ENCODE data around the gene VEPH1.
"Not testable (repeated sequence)": the region's sequence is repeated elsewhere in the genome, so short reads cannot be mapped to it uniquely, and the experiment has no call there.

VEPH1 gene

GRCh38 chr3:157335233-157336076 lies 167.8 kb downstream of the VEPH1 start:
- Histone ChIP-seq H3K36me3 (ENCODE audit: control insufficient read depth, insufficient read depth, low read length, severe bottlenecking) (no peaks in the 10 kb centered on the region), H3K4me1 (ENCODE audit: control insufficient read depth, insufficient read depth, low read length) (peaks cover 10% of the 10 kb centered on the region), H3K9me3 (ENCODE audit: control insufficient read depth, low read length) (no peaks in the 10 kb centered on the region), H3K4me3 (ENCODE audit: low read length) (no peak overlapping the region), H3K9ac (ENCODE audit: low read length) (no peak overlapping the region), H3K27me3 (replicated peaks; ENCODE audit: control insufficient read depth, insufficient read depth, low read length) (no peaks in the 10 kb centered on the region)
- DNase-seq (ENCODE audit: low read depth) = peak; percentile 74

- peak; percentile 71 for DNase-seq (ENCODE audit: low read depth)
- H3K27me3 ChIP-seq (replicated peaks; ENCODE audit: control insufficient read depth, insufficient read depth, low read length) = no peaks in the 10 kb centered on the region
- H3K4me1 ChIP-seq (ENCODE audit: control insufficient read depth, insufficient read depth, low read length) = peaks cover 25% of the 10 kb centered on the region
- no peak overlapping the region for H3K4me3 ChIP-seq (ENCODE audit: low read length)
- H3K9ac ChIP-seq (ENCODE audit: low read length) = no peak overlapping the region
- H3K36me3 ChIP-seq (ENCODE audit: control insufficient read depth, insufficient read depth, low read length, severe bottlenecking) = no peaks in the 10 kb centered on the region
- no peaks in the 10 kb centered on the region for H3K9me3 ChIP-seq (ENCODE audit: control insufficient read depth, low read length)
These were observed 169.6 kb downstream of the VEPH1 start for GRCh38 chr3:157333551-157333991.

- DNase-seq (ENCODE audit: low read depth) = peak; percentile 57
- Histone ChIP-seq H3K9ac (ENCODE audit: low read length) (peak overlapping the region; percentile 27), H3K27me3 (replicated peaks; ENCODE audit: control insufficient read depth, insufficient read depth, low read length) (no peaks in the 10 kb centered on the region), H3K9me3 (ENCODE audit: control insufficient read depth, low read length) (no peaks in the 10 kb centered on the region), H3K4me3 (ENCODE audit: low read length) (peak overlapping the region; percentile 61), H3K4me1 (ENCODE audit: control insufficient read depth, insufficient read depth, low read length) (peaks cover 25% of the 10 kb centered on the region), H3K36me3 (ENCODE audit: control insufficient read depth, insufficient read depth, low read length, severe bottlenecking) (no peaks in the 10 kb centered on the region)
These were observed 173.0 kb downstream of the VEPH1 start for GRCh38 chr3:157330206-157330605.

- Histone ChIP-seq H3K36me3 (ENCODE audit: control insufficient read depth, insufficient read depth, low read length, severe bottlenecking) (no peaks in the 10 kb centered on the region), H3K9me3 (ENCODE audit: control insufficient read depth, low read length) (no peaks in the 10 kb centered on the region), H3K27me3 (replicated peaks; ENCODE audit: control insufficient read depth, insufficient read depth, low read length) (no peaks in the 10 kb centered on the region), H3K4me1 (ENCODE audit: control insufficient read depth, insufficient read depth, low read length) (peaks cover 25% of the 10 kb centered on the region), H3K4me3 (ENCODE audit: low read length) (peak overlapping the region; percentile 61), H3K9ac (ENCODE audit: low read length) (peak overlapping the region; percentile 27)
- peak; percentile 70 for DNase-seq (ENCODE audit: low read depth)
These were observed 173.7 kb downstream of the VEPH1 start for GRCh38 chr3:157329551-157329950.

- no peak overlapping the region for H3K4me3 ChIP-seq (ENCODE audit: low read length)
- no peak for DNase-seq (ENCODE audit: low read depth)
- no peaks in the 10 kb centered on the region for H3K36me3 ChIP-seq (ENCODE audit: control insufficient read depth, insufficient read depth, low read length, severe bottlenecking)
- no peaks in the 10 kb centered on the region for H3K27me3 ChIP-seq (replicated peaks; ENCODE audit: control insufficient read depth, insufficient read depth, low read length)
- H3K4me1 ChIP-seq (ENCODE audit: control insufficient read depth, insufficient read depth, low read length) = peaks cover 15% of the 10 kb centered on the region
- H3K9ac ChIP-seq (ENCODE audit: low read length) = no peak overlapping the region
- H3K9me3 ChIP-seq (ENCODE audit: control insufficient read depth, low read length) = no peaks in the 10 kb centered on the region
These were observed 175.4 kb downstream of the VEPH1 start for GRCh38 chr3:157327837-157328236.

- DNase-seq (ENCODE audit: low read depth) = no peak
- no peak overlapping the region for H3K9ac ChIP-seq (ENCODE audit: low read length)
- H3K36me3 ChIP-seq (ENCODE audit: control insufficient read depth, insufficient read depth, low read length, severe bottlenecking) = no peaks in the 10 kb centered on the region
- no peak overlapping the region for H3K4me3 ChIP-seq (ENCODE audit: low read length)
- H3K9me3 ChIP-seq (ENCODE audit: control insufficient read depth, low read length) = no peaks in the 10 kb centered on the region
- H3K4me1 ChIP-seq (ENCODE audit: control insufficient read depth, insufficient read depth, low read length) = peaks cover 15% of the 10 kb centered on the region
- no peaks in the 10 kb centered on the region for H3K27me3 ChIP-seq (replicated peaks; ENCODE audit: control insufficient read depth, insufficient read depth, low read length)
These were observed 176.2 kb downstream of the VEPH1 start for GRCh38 chr3:157327018-157327417.

GRCh38 chr3:157324869-157325268 lies 178.3 kb downstream of the VEPH1 start:
- not testable (repeated sequence) for H3K9ac ChIP-seq (ENCODE audit: low read length); H3K36me3 ChIP-seq (ENCODE audit: control insufficient read depth, insufficient read depth, low read length, severe bottlenecking); H3K27me3 ChIP-seq (replicated peaks; ENCODE audit: control insufficient read depth, insufficient read depth, low read length); DNase-seq (ENCODE audit: low read depth); H3K9me3 ChIP-seq (ENCODE audit: control insufficient read depth, low read length); H3K4me3 ChIP-seq (ENCODE audit: low read length)
- peaks cover 21% of the 10 kb centered on the region for H3K4me1 ChIP-seq (ENCODE audit: control insufficient read depth, insufficient read depth, low read length)

- H3K4me3 ChIP-seq (ENCODE audit: low read length) = no peak overlapping the region
- H3K9ac ChIP-seq (ENCODE audit: low read length) = no peak overlapping the region
- no peaks in the 10 kb centered on the region for H3K9me3 ChIP-seq (ENCODE audit: control insufficient read depth, low read length)
- no peak for DNase-seq (ENCODE audit: low read depth)
- H3K4me1 ChIP-seq (ENCODE audit: control insufficient read depth, insufficient read depth, low read length) = peaks cover 10% of the 10 kb centered on the region
- H3K27me3 ChIP-seq (replicated peaks; ENCODE audit: control insufficient read depth, insufficient read depth, low read length) = no peaks in the 10 kb centered on the region
- no peaks in the 10 kb centered on the region for H3K36me3 ChIP-seq (ENCODE audit: control insufficient read depth, insufficient read depth, low read length, severe bottlenecking)
These were observed 179.9 kb downstream of the VEPH1 start for GRCh38 chr3:157323360-157323759.

- Histone ChIP-seq H3K27me3 (replicated peaks; ENCODE audit: control insufficient read depth, insufficient read depth, low read length) (no peaks in the 10 kb centered on the region), H3K4me1 (ENCODE audit: control insufficient read depth, insufficient read depth, low read length) (peaks cover 19% of the 10 kb centered on the region), H3K9me3 (ENCODE audit: control insufficient read depth, low read length) (no peaks in the 10 kb centered on the region), H3K9ac (ENCODE audit: low read length) (no peak overlapping the region), H3K36me3 (ENCODE audit: control insufficient read depth, insufficient read depth, low read length, severe bottlenecking) (no peaks in the 10 kb centered on the region), H3K4me3 (ENCODE audit: low read length) (no peak overlapping the region)
- DNase-seq (ENCODE audit: low read depth) = no peak
These were observed 183.5 kb downstream of the VEPH1 start for GRCh38 chr3:157319672-157320071.

GRCh38 chr3:157318639-157319288 lies 184.5 kb downstream of the VEPH1 start:
- Histone ChIP-seq H3K36me3 (ENCODE audit: control insufficient read depth, insufficient read depth, low read length, severe bottlenecking) (no peaks in the 10 kb centered on the region), H3K9me3 (ENCODE audit: control insufficient read depth, low read length) (no peaks in the 10 kb centered on the region), H3K4me3 (ENCODE audit: low read length) (no peak overlapping the region), H3K27me3 (replicated peaks; ENCODE audit: control insufficient read depth, insufficient read depth, low read length) (no peaks in the 10 kb centered on the region), H3K9ac (ENCODE audit: low read length) (no peak overlapping the region), H3K4me1 (ENCODE audit: control insufficient read depth, insufficient read depth, low read length) (peaks cover 19% of the 10 kb centered on the region)
- no peak for DNase-seq (ENCODE audit: low read depth)

- no peaks in the 10 kb centered on the region for H3K9me3 ChIP-seq (ENCODE audit: control insufficient read depth, low read length)
- H3K9ac ChIP-seq (ENCODE audit: low read length) = no peak overlapping the region
- H3K36me3 ChIP-seq (ENCODE audit: control insufficient read depth, insufficient read depth, low read length, severe bottlenecking) = no peaks in the 10 kb centered on the region
- H3K4me3 ChIP-seq (ENCODE audit: low read length) = no peak overlapping the region
- no peaks in the 10 kb centered on the region for H3K27me3 ChIP-seq (replicated peaks; ENCODE audit: control insufficient read depth, insufficient read depth, low read length)
- no peak for DNase-seq (ENCODE audit: low read depth)
- peaks cover 19% of the 10 kb centered on the region for H3K4me1 ChIP-seq (ENCODE audit: control insufficient read depth, insufficient read depth, low read length)
These were observed 185.3 kb downstream of the VEPH1 start for GRCh38 chr3:157317895-157318294.

Data from adipocyte (in vitro differentiated cells).